Measurements from ENCODE around the gene SH3BGRL3. TPM values are rescaled to one million over a fixed set of nuclear protein-coding genes. Genes with fewer than 3 reads are reported as not detected.
A peak's percentile ranks its signal among the peaks of the same experiment; 100 is the strongest.

SH3BGRL3 gene
- total RNA-seq, 6 donors from 2014 or later, result 39.1 to 271 (median 156) TPM

- H3K4me3 ChIP-seq, result no peak overlapping the region
- no peak overlapping the region for H3K27ac ChIP-seq
- H3K9me3 ChIP-seq, result no peaks in the 10 kb centered on the region
- DNase-seq (no peak), ATAC-seq (ENCODE audit: low FRiP score in 2 of 2) (no peak)
- TF ChIP-seq CTCF (IDR thresholded peaks at IDR 0.05) (no peak), POLR2A (IDR thresholded peaks at IDR 0.05) (no peak), EP300 (IDR thresholded peaks at IDR 0.05) (no peak), POLR2AphosphoS5 (IDR thresholded peaks at IDR 0.05) (no peak)
- H3K27me3 ChIP-seq, result no peaks in the 10 kb centered on the region
- no peaks in the 10 kb centered on the region for H3K4me1 ChIP-seq
- peaks cover 0 to 11% (median 3%) of the 10 kb centered on the region in 4 donors for H3K36me3 ChIP-seq
- WGBS, 2 donors, result 85 to 92% methylated on average over 3 to 6 of the region's 6 CpGs
Observed at GRCh38 chr1:26297791-26298124, 17.9 kb downstream of the SH3BGRL3 start.

- Histone ChIP-seq H3K9me3 (no peaks in the 10 kb centered on the region), H3K36me3 (peaks cover 0 to 11% (median 3%) of the 10 kb centered on the region in 4 donors), H3K4me3 (no peak overlapping the region), H3K4me1 (peaks cover 2 to 6% (median 3%) of the 10 kb centered on the region in 4 donors), H3K27ac (no peak overlapping the region), H3K27me3 (no peaks in the 10 kb centered on the region)
- TF ChIP-seq EP300 (IDR thresholded peaks at IDR 0.05) (no peak), CTCF (IDR thresholded peaks at IDR 0.05) (no peak), POLR2AphosphoS5 (IDR thresholded peaks at IDR 0.05) (no peak), POLR2A (IDR thresholded peaks at IDR 0.05) (no peak)
- WGBS, 2 donors, result 94 to 97% methylated on average over 7 to 11 of the region's 11 CpGs
- no peak for ATAC-seq (ENCODE audit: low FRiP score in 2 of 2)
- DNase-seq, result no peak
Observed at GRCh38 chr1:26300578-26301275, 20.8 kb downstream of the SH3BGRL3 start.

GRCh38 chr1:26302733-26303405 lies 23.0 kb downstream of the SH3BGRL3 start:
- H3K4me3 ChIP-seq, result no peak overlapping the region
- H3K36me3 ChIP-seq, result no peaks in the 10 kb centered on the region
- peaks cover 13 to 22% (median 14%) of the 10 kb centered on the region in 4 donors for H3K4me1 ChIP-seq
- 69 to 82% methylated on average over 6 to 8 of the region's 8 CpGs for WGBS, 2 donors
- peak overlapping the region in 2 of 4 donors; percentile 13 to 57 for H3K27ac ChIP-seq
- no peaks in the 10 kb centered on the region for H3K9me3 ChIP-seq
- DNase-seq (no peak), ATAC-seq (ENCODE audit: low FRiP score in 2 of 2) (peak in 1 of 2 donors; percentile 11)
- no peaks in the 10 kb centered on the region for H3K27me3 ChIP-seq
- TF ChIP-seq POLR2A (IDR thresholded peaks at IDR 0.05) (no peak), EP300 (IDR thresholded peaks at IDR 0.05) (no peak), POLR2AphosphoS5 (IDR thresholded peaks at IDR 0.05) (no peak), CTCF (IDR thresholded peaks at IDR 0.05) (no peak)

- TF ChIP-seq POLR2AphosphoS5 (IDR thresholded peaks at IDR 0.05), result no peak
- TF ChIP-seq POLR2A (IDR thresholded peaks at IDR 0.05), result no peak
- no peak for TF ChIP-seq CTCF (IDR thresholded peaks at IDR 0.05)
- no peak for TF ChIP-seq EP300 (IDR thresholded peaks at IDR 0.05)
- WGBS, 2 donors, result 24 to 32% methylated on average over 8 of the region's 8 CpGs
- no peaks in the 10 kb centered on the region for H3K9me3 ChIP-seq
- H3K4me1 ChIP-seq, result peaks cover 13 to 22% (median 14%) of the 10 kb centered on the region in 4 donors
- no peak for DNase-seq
- H3K36me3 ChIP-seq, result no peaks in the 10 kb centered on the region
- peak overlapping the region; percentile 72 to 80 (median 74) for H3K27ac ChIP-seq
- H3K27me3 ChIP-seq, result no peaks in the 10 kb centered on the region
- ATAC-seq (ENCODE audit: low FRiP score in 2 of 2), result peak in 1 of 2 donors; percentile 17
- peak overlapping the region; percentile 60 to 89 (median 74) for H3K4me3 ChIP-seq
Observed at GRCh38 chr1:26305667-26306289, 25.9 kb downstream of the SH3BGRL3 start.
